H9 (cell line): Measurements from ENCODE around the gene IFT172. TPM values are rescaled to one million over a fixed set of nuclear protein-coding genes. Genes with fewer than 3 reads are reported as not detected.

ENCODE experiments used
- DNase-seq: peaks from one replicate; pipeline ENCODE4 v3.0.0-alpha.2; 2017
- H2AFZ ChIP-seq: one replicate; pipeline ENCODE4 v1.6.1; 2013; ENCODE audit warnings: mild to moderate bottlenecking, low read length, control low read depth, moderate library complexity
- H2AK5ac ChIP-seq: 2 replicates; pipeline ENCODE4 v1.6.1; 2013; ENCODE audit warnings: low read length, control low read depth, mixed read lengths; ENCODE audit not compliant: insufficient read length
- H2BK120ac ChIP-seq: one replicate; pipeline ENCODE4 v1.6.1; 2013; ENCODE audit warnings: low read depth, mild to moderate bottlenecking, low read length, control low read depth, inconsistent platforms; ENCODE audit not compliant: poor library complexity, severe bottlenecking
- H2BK12ac ChIP-seq: 2 replicates; pipeline ENCODE4 v1.6.1; 2013; ENCODE audit warnings: low read length, control low read depth, mixed read lengths, low read depth; ENCODE audit not compliant: insufficient read length
- H2BK15ac ChIP-seq: 2 replicates; pipeline ENCODE4 v1.6.1; 2013; ENCODE audit warnings: low read depth, low read length, control low read depth
- H2BK20ac ChIP-seq: one replicate; pipeline ENCODE4 v1.6.1; 2013; ENCODE audit warnings: low read depth, mild to moderate bottlenecking, low read length, control low read depth, inconsistent platforms; ENCODE audit not compliant: poor library complexity, severe bottlenecking
- H2BK5ac ChIP-seq: 2 replicates; pipeline ENCODE4 v1.6.1; 2013; ENCODE audit warnings: low read length, control low read depth, mixed read lengths; ENCODE audit not compliant: insufficient read length
- H3K14ac ChIP-seq: 2 replicates; pipeline ENCODE4 v1.6.1; 2013; ENCODE audit warnings: low read length, control low read depth; ENCODE audit not compliant: insufficient read depth
- H3K18ac ChIP-seq: 2 replicates; pipeline ENCODE4 v1.6.1; 2013; ENCODE audit warnings: low read depth, mild to moderate bottlenecking, mixed read lengths, low read length, control low read depth; ENCODE audit not compliant: insufficient read length
- H3K23ac ChIP-seq: 2 replicates; pipeline ENCODE4 v1.6.1; 2013; ENCODE audit warnings: low read length, control low read depth, mixed read lengths, low read depth; ENCODE audit not compliant: insufficient read length
- H3K23me2 ChIP-seq: 2 replicates; pipeline ENCODE4 v1.6.1; 2013; ENCODE audit warnings: low read depth, mild to moderate bottlenecking, mixed read lengths, low read length, control low read depth; ENCODE audit not compliant: insufficient read length, poor library complexity, severe bottlenecking
- H3K27ac ChIP-seq: 2 replicates; pipeline ENCODE4 v1.5.1; 2013; ENCODE audit warnings: low read length, control low read depth, mixed read lengths, low read depth; ENCODE audit not compliant: insufficient read length
- H3K27me3 ChIP-seq: 2 replicates; pipeline ENCODE4 v1.6.1; 2013; ENCODE audit warnings: low read length, control low read depth, inconsistent platforms; ENCODE audit not compliant: insufficient read depth
- H3K4ac ChIP-seq: 2 replicates; pipeline ENCODE4 v1.6.1; 2013; ENCODE audit warnings: low read depth, mild to moderate bottlenecking, control low read depth, inconsistent platforms, low read length, moderate library complexity
- H3K4me1 ChIP-seq: 2 replicates; pipeline ENCODE4 v1.6.1; 2013; ENCODE audit warnings: low read length, control low read depth, inconsistent platforms; ENCODE audit not compliant: insufficient read depth
- H3K4me2 ChIP-seq: 2 replicates; pipeline ENCODE4 v1.6.1; 2013; ENCODE audit warnings: low read length, control low read depth, mixed read lengths; ENCODE audit not compliant: insufficient read length, insufficient read depth
- H3K56ac ChIP-seq: 2 replicates; pipeline ENCODE4 v1.6.1; 2013; ENCODE audit warnings: low read depth, mild to moderate bottlenecking, mixed read lengths, low read length, control low read depth; ENCODE audit not compliant: insufficient read length
- H3K79me1 ChIP-seq: 2 replicates; pipeline ENCODE4 v1.6.1; 2013; ENCODE audit warnings: low read depth, mild to moderate bottlenecking, moderate library complexity, low read length, control low read depth, inconsistent platforms; ENCODE audit not compliant: insufficient read depth, poor library complexity, severe bottlenecking
- H3K79me2 ChIP-seq: 2 replicates; pipeline ENCODE4 v1.6.1; 2013; ENCODE audit warnings: low read length, control low read depth, inconsistent platforms; ENCODE audit not compliant: insufficient read depth
- H3K9ac ChIP-seq: 2 replicates; pipeline ENCODE4 v1.6.1; 2013; ENCODE audit warnings: low read length, control low read depth, mixed read lengths; ENCODE audit not compliant: insufficient read length; ENCODE audit errors: extremely low read depth
- H3K9me3 ChIP-seq: one replicate; pipeline ENCODE4 v1.6.1; 2013; ENCODE audit warnings: low read depth, low read length, inconsistent platforms; ENCODE audit not compliant: control insufficient read depth
- H3T11ph ChIP-seq: one replicate; pipeline ENCODE4 v1.6.1; 2013; ENCODE audit warnings: mild to moderate bottlenecking, low read length, control low read depth, inconsistent platforms
- H4K20me1 ChIP-seq: one replicate; pipeline ENCODE4 v1.6.1; 2013; ENCODE audit not compliant: control insufficient read depth, insufficient read length, insufficient read depth
- H4K5ac ChIP-seq: 2 replicates; pipeline ENCODE4 v1.6.1; 2013; ENCODE audit warnings: low read depth, mild to moderate bottlenecking, mixed read lengths, low read length, control low read depth; ENCODE audit not compliant: insufficient read length
- H4K8ac ChIP-seq: replicated peaks from 2 replicates; pipeline ENCODE4 v1.6.1; 2013; ENCODE audit warnings: low read length, control low read depth, mixed read lengths, low read depth; ENCODE audit not compliant: insufficient read length
- H4K91ac ChIP-seq: 2 replicates; pipeline ENCODE4 v1.6.1; 2013; ENCODE audit warnings: low read depth, mild to moderate bottlenecking, moderate library complexity, mixed read lengths, low read length, control low read depth; ENCODE audit not compliant: insufficient read length
- H3K27ac Mint-ChIP-seq, 3 experiments: 2 replicates in 2 of 3; 3 replicates in 1 of 3; pipeline ENCODE4 v1.8.0; 2020 to 2021; ENCODE audit warnings: mixed read lengths in 3 of 3, mild to moderate bottlenecking in 1 of 3, moderate library complexity in 1 of 3
- H3K27me3 Mint-ChIP-seq: 2 replicates; pipeline ENCODE4 v1.8.0; 2021; ENCODE audit warnings: low read depth, mild to moderate bottlenecking, moderate library complexity, mixed read lengths
- H3K36me3 Mint-ChIP-seq, 3 experiments: 2 replicates in 2 of 3; 3 replicates in 1 of 3; pipeline ENCODE4 v1.8.0; 2020 to 2021; ENCODE audit warnings: low read depth in 3 of 3, mixed read lengths in 3 of 3; ENCODE audit not compliant: insufficient read depth in 1 of 3
- H3K4me1 Mint-ChIP-seq, 2 experiments: 2 replicates each; pipeline ENCODE4 v1.8.0; 2020; ENCODE audit warnings: mixed read lengths in 2 of 2
- H3K4me3 Mint-ChIP-seq, 2 experiments: 2 replicates in 1 of 2; 3 replicates in 1 of 2; pipeline ENCODE4 v1.8.0; 2020 to 2021; ENCODE audit warnings: mild to moderate bottlenecking in 2 of 2, mixed read lengths in 2 of 2, moderate library complexity in 1 of 2
- H3K9me3 Mint-ChIP-seq, 2 experiments: 2 replicates in 1 of 2; 3 replicates in 1 of 2; pipeline ENCODE4 v1.8.0; 2020; ENCODE audit warnings: mild to moderate bottlenecking in 2 of 2, mixed read lengths in 2 of 2, moderate library complexity in 1 of 2
- WGBS: extraction: QIAGEN DNeasy Blood & Tissue Kit; methylation state at CpG from one replicate; pipeline ENCODE4 v1.1.7; 2013; ENCODE audit warnings: missing lambda C conversion rate, low lambda C conversion rate, mixed read lengths; ENCODE audit not compliant: insufficient read length; ENCODE audit errors: extremely low coverage; 5-methylcytosine and 5-hydroxymethylcytosine counted together
- total RNA-seq: library from RNA; stranded (reverse); gene quantifications from 2 replicates; pipeline ENCODE4 v1.2.1, GENCODE V29; 2021
- TF ChIP-seq, protein P1 (sequence below): fragments of 200-600 bp; sonication (generic); conservative IDR thresholded peaks from 3 replicates; pipeline ENCODE4 v1.8.0; 2021; ENCODE audit warnings: antibody characterized with exemption, mild to moderate bottlenecking

Gene IFT172
- total RNA-seq, 1 experiment from 2014 or later: 15.5 TPM

DNA sequence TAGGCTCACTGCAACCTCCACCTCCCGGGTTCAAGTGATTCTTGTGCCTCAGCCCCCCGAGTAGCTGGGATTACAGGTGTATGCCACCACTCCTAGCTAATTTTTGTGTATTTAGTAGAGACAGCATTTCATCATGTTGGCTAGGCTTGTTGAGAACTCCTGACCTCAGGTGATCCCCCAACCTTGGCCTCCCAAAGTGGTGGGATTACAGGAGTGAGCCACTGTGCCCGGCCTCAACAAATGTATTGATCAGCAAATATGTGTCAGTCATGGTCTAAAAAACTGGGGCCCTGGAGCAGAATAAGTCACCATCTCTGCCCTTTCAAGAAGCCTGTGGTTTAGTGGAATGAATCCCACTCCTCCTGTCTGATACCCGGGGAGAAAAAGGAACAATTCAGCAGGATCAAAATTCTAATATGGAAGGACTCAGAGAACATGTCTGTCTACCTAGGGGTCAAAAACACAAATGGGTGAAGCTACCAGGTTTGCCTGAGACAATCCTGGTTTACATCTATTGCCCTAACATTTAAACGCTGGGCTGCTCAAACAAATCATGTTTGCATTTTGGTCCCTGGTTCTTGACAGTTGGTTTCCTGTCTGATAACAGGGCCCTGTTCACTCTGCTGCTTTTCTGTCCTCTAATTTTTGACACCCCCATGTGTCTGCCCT is 28.7 kb upstream of the IFT172 start:
- H4K8ac ChIP-seq: no peak overlapping the region
- no peak overlapping the region for H4K5ac ChIP-seq
- no peak overlapping the region for H2AFZ ChIP-seq
- no peak overlapping the region for H2BK5ac ChIP-seq
- 0 out of 4 replicates have a peak, but pooled peaks cover 0 to 2% of the 10 kb centered on the region in 2 experiments for H3K4me1 Mint-ChIP-seq
- no peak overlapping the region for H3K14ac ChIP-seq
- H3T11ph ChIP-seq: no peak overlapping the region
- no peak overlapping the region for H3K4me3 Mint-ChIP-seq
- peaks cover 3% of the 10 kb centered on the region for H3K27me3 Mint-ChIP-seq
- TF ChIP-seq, protein P1, sequence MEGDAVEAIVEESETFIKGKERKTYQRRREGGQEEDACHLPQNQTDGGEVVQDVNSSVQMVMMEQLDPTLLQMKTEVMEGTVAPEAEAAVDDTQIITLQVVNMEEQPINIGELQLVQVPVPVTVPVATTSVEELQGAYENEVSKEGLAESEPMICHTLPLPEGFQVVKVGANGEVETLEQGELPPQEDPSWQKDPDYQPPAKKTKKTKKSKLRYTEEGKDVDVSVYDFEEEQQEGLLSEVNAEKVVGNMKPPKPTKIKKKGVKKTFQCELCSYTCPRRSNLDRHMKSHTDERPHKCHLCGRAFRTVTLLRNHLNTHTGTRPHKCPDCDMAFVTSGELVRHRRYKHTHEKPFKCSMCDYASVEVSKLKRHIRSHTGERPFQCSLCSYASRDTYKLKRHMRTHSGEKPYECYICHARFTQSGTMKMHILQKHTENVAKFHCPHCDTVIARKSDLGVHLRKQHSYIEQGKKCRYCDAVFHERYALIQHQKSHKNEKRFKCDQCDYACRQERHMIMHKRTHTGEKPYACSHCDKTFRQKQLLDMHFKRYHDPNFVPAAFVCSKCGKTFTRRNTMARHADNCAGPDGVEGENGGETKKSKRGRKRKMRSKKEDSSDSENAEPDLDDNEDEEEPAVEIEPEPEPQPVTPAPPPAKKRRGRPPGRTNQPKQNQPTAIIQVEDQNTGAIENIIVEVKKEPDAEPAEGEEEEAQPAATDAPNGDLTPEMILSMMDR: no peak
- no peak overlapping the region for H2BK20ac ChIP-seq
- H3K4ac ChIP-seq: no peak overlapping the region
- no peak overlapping the region for H2BK15ac ChIP-seq
- H3K36me3 Mint-ChIP-seq: no peaks in the 10 kb centered on the region
- H3K4me1 ChIP-seq: no peaks in the 10 kb centered on the region
- H4K91ac ChIP-seq: no peak overlapping the region
- H3K4me2 ChIP-seq: no peak overlapping the region
- H3K27me3 ChIP-seq: no peaks in the 10 kb centered on the region
- no peak overlapping the region for H3K27ac ChIP-seq
- no CpG with 5 or more reads among the region's 5 CpGs for WGBS
- no peaks in the 10 kb centered on the region for H3K79me1 ChIP-seq
- H3K27ac Mint-ChIP-seq: no peak overlapping the region
- H3K56ac ChIP-seq: no peak overlapping the region
- H3K9me3 ChIP-seq: no peaks in the 10 kb centered on the region
- H2AK5ac ChIP-seq: no peak overlapping the region
- H3K18ac ChIP-seq: no peak overlapping the region
- H2BK12ac ChIP-seq: no peak overlapping the region
- DNase-seq: no peak
- H3K79me2 ChIP-seq: no peaks in the 10 kb centered on the region
- no peak overlapping the region for H3K9ac ChIP-seq
- no peak overlapping the region for H3K23ac ChIP-seq
- no peaks in the 10 kb centered on the region for H3K23me2 ChIP-seq
- H2BK120ac ChIP-seq: no peak overlapping the region
- H4K20me1 ChIP-seq: no peaks in the 10 kb centered on the region
- H3K9me3 Mint-ChIP-seq: no peaks in the 10 kb centered on the region
